HepG2 (cell line): ENCODE data around the gene RAB14. TPM values are rescaled to one million over a fixed set of nuclear protein-coding genes. Genes with fewer than 3 reads are reported as not detected.

ENCODE experiments used
- ATAC-seq: fragments of 200-7000 bp; cut with Tn5 transposase; 3 replicates; pipeline ENCODE4 v1.9.1; 2020; ENCODE audit warnings: mild to moderate bottlenecking, moderate library complexity
- BruUV-seq: library from RNA; stranded (reverse); fragments of 400-500 nt; replicated peaks from 2 replicates; lab custom pipeline; 2021; lab: Mats Ljungman, UMichigan
- CTCF ChIA-PET: fragments of 300-600 bp; formaldehyde crosslinking; extraction: SDS; loops from one replicate; lab custom pipeline; 2021; ENCODE audit warnings: low total read pairs, inconsistent platforms, low intra/inter-chr PET ratio; lab: Yijun Ruan, JAX
- POLR2A ChIA-PET: fragments of 350-600 bp; sonication (Branson Sonifier 250); formaldehyde crosslinking; loops from one replicate; lab custom pipeline; 2020; ENCODE audit warnings: antibody characterized with exemption, inconsistent platforms; lab: Yijun Ruan, JAX
- DNase-seq: peaks from one replicate; pipeline ENCODE4 v3.0.0-alpha.2; 2015; ENCODE audit warnings: low spot score
- FAIRE-seq: peaks from 3 replicates; lab custom pipeline; 2011; peaks lifted over from hg19 to GRCh38; lab: Jason Lieb, UNC
- H2AFZ ChIP-seq: one replicate; pipeline ENCODE4 v1.6.1; 2011; ENCODE audit warnings: low read length, inconsistent platforms
- H3K27ac ChIP-seq: fragments of 300-600 bp; 3 replicates; pipeline ENCODE4 v1.8.0; 2011; ENCODE audit warnings: mixed run types, mild to moderate bottlenecking, mixed read lengths, low read length, inconsistent platforms; ENCODE audit not compliant: insufficient read depth; ENCODE audit errors: extremely low read length
- H3K27me3 ChIP-seq, 2 experiments: fragments of 200-600 bp in 1 of 2; 2 replicates in 1 of 2; 3 replicates in 1 of 2; pipeline versions ENCODE4 v1.6.0 to v1.8.0; 2011; ENCODE audit warnings: low read length in 2 of 2, mild to moderate bottlenecking in 2 of 2, moderate library complexity in 2 of 2, inconsistent platforms in 1 of 2; ENCODE audit not compliant: insufficient read depth in 2 of 2, control insufficient read depth in 1 of 2
- H3K36me3 ChIP-seq, 2 experiments: fragments of 200-600 bp in 1 of 2; replicated peaks in 1 of 2; 2 replicates in 1 of 2; 3 replicates in 1 of 2; pipeline versions ENCODE4 v1.5.1 to v1.8.0; 2011; ENCODE audit warnings: low read length in 2 of 2, inconsistent platforms in 1 of 2; ENCODE audit not compliant: insufficient read depth in 2 of 2, control insufficient read depth in 1 of 2
- H3K4me1 ChIP-seq: 2 replicates; pipeline ENCODE4 v1.5.1; 2012; ENCODE audit warnings: low read length, inconsistent platforms; ENCODE audit not compliant: insufficient read depth
- H3K4me2 ChIP-seq: 2 replicates; pipeline ENCODE4 v1.6.0; 2011; ENCODE audit warnings: low read depth, low read length, inconsistent platforms
- H3K4me3 ChIP-seq, 3 experiments: fragments of 200-600 bp in 1 of 3; sonication (generic), shearing (Covaris generic) in 1 of 3; replicated peaks in 1 of 3; 2 replicates each; pipeline ENCODE4 v1.5.1; 2011 to 2016; ENCODE audit warnings: low read length in 3 of 3, inconsistent platforms in 2 of 3, low read depth in 2 of 3, mild to moderate bottlenecking in 2 of 3, control low read depth in 1 of 3, mixed read lengths in 1 of 3; ENCODE audit not compliant: insufficient read depth in 1 of 3
- H3K79me2 ChIP-seq: one replicate; pipeline ENCODE4 v1.6.1; 2011; ENCODE audit warnings: low read length, inconsistent platforms; ENCODE audit not compliant: insufficient read depth
- H3K9ac ChIP-seq: 2 replicates; pipeline ENCODE4 v1.6.0; 2011; ENCODE audit warnings: mild to moderate bottlenecking, low read depth, low read length, inconsistent platforms; ENCODE audit not compliant: insufficient read depth
- H3K9me3 ChIP-seq: 2 replicates; pipeline ENCODE4 v1.5.1; 2012; ENCODE audit warnings: mild to moderate bottlenecking, low read length
- H4K20me1 ChIP-seq: 2 replicates; pipeline ENCODE4 v1.6.0; 2011; ENCODE audit warnings: inconsistent platforms, mild to moderate bottlenecking, low read length, moderate library complexity; ENCODE audit not compliant: insufficient read depth
- GATAD1 ChIP-seq: IDR thresholded peaks from 2 replicates; pipeline ENCODE4 v1.6.1; 2016; ENCODE audit warnings: missing genetic modification reagents, missing compliant biosample characterization
- IRF9 ChIP-seq: sonication (generic); formaldehyde crosslinking; IDR thresholded peaks from 2 replicates; pipeline ENCODE4 v1.8.0; 2022; ENCODE audit warnings: missing genetic modification reagents, mild to moderate bottlenecking, borderline replicate concordance
- PAF1 ChIP-seq: IDR thresholded peaks from 2 replicates; pipeline ENCODE4 v1.6.1; 2016; ENCODE audit warnings: missing genetic modification reagents, missing compliant biosample characterization
- ZNF160 ChIP-seq: sonication (generic); formaldehyde crosslinking; IDR thresholded peaks from 2 replicates; pipeline ENCODE4 v1.8.0; 2022; ENCODE audit warnings: mild to moderate bottlenecking, inconsistent platforms, missing genetic modification reagents
- ZNF205 ChIP-seq: IDR thresholded peaks from 2 replicates; pipeline ENCODE4 v1.6.1; 2018; ENCODE audit warnings: missing biosample characterization, missing genetic modification reagents
- ZNF260 ChIP-seq: sonication (generic); formaldehyde crosslinking; IDR thresholded peaks from 2 replicates; pipeline ENCODE4 v1.4.0; 2020; ENCODE audit warnings: missing genetic modification reagents, low read depth, mild to moderate bottlenecking, borderline replicate concordance
- ZNF282 ChIP-seq: fragments of 450-650 bp; IDR thresholded peaks from 2 replicates; pipeline ENCODE4 v1.6.1; 2018; ENCODE audit not compliant: partially characterized antibody
- ZNF674 ChIP-seq: sonication (generic); formaldehyde crosslinking; IDR thresholded peaks from 2 replicates; pipeline ENCODE4 v1.5.0; 2020; ENCODE audit warnings: low read depth, mild to moderate bottlenecking, missing genetic modification reagents
- WGBS: methylation state at CpG from one replicate; pipeline ENCODE4 v1.1.6; 2017; ENCODE audit warnings: low lambda C conversion rate; 5-methylcytosine and 5-hydroxymethylcytosine counted together
- in situ Hi-C: cut with HindIII; loops from 2 replicates; pipeline ENCODE4 v1.10.0; 2017; ENCODE audit warnings: low pct_unique_long_range_greater_than_20kb; ENCODE audit not compliant: extremely low pct_ligation_motif_present
- intact Hi-C: fragments of 100-400 bp; cut with micrococcal nuclease; formaldehyde crosslinking; loops from one replicate; pipeline ENCODE4 v1.10.0; 2022; ENCODE audit not compliant: unreplicated experiment
- polyA plus RNA-seq, 8 experiments: library from polyadenylated mRNA; depleted of rRNA in 3 of 8; stranded (reverse) in 7 of 8; unstranded in 1 of 8; fragments of >200 nt; fragmentation: Illumina TruSeq in 4 of 8; extraction: Trizol in 4 of 8; gene quantifications; 2 replicates each; pipeline versions ENCODE4 v1.2.1 to v1.2.3, GENCODE V29; 2011 to 2016; ENCODE audit warnings: low read depth in 4 of 8, missing spikeins in 1 of 8, mixed read lengths in 1 of 8; ENCODE audit not compliant: insufficient read depth in 1 of 8
- total RNA-seq, 5 experiments: library from RNA; depleted of rRNA; stranded (reverse); fragments of >200 nt; fragmentation: Illumina TruSeq; extraction: Trizol; gene quantifications; 2 replicates each; pipeline ENCODE4 v1.2.3, GENCODE V29; 2016; ENCODE audit warnings: low read depth in 1 of 5
- TF ChIP-seq, protein P1 (sequence below): IDR thresholded peaks from 2 replicates; pipeline ENCODE4 v1.6.1; 2016; ENCODE audit warnings: missing compliant biosample characterization, missing genetic modification reagents, borderline replicate concordance

RAB14 gene
- total and polyA plus RNA-seq, 2 of the 13 experiments (the other 11 are each of a cell fraction or from before 2014, with no cell fraction given): 17.4 to 19.3 TPM

GRCh38 chr9:121216271-121216805 lies 14.7 kb upstream of the RAB14 start:
- H3K9me3 ChIP-seq: no peaks in the 10 kb centered on the region
- TF ChIP-seq ZNF160: no peak
- ChIA-PET CTCF (no interaction called here), POLR2A (no interaction called here)
- no peaks in the 10 kb centered on the region; a peak in 1 of 5 replicates for H3K27me3 ChIP-seq
- FAIRE-seq: no peak
- BruUV-seq: no TSS peak
- no peak overlapping the region for H3K4me2 ChIP-seq
- H3K9ac ChIP-seq: no peak overlapping the region
- in situ Hi-C loops: no loop called here
- intact Hi-C loops: no loop called here
- WGBS: 75% methylated on average over 3 of the region's 3 CpGs
- no peaks in the 10 kb centered on the region for H3K36me3 ChIP-seq
- peaks cover 8% of the 10 kb centered on the region for H3K4me1 ChIP-seq
- H4K20me1 ChIP-seq: no peaks in the 10 kb centered on the region
- H3K79me2 ChIP-seq: no peaks in the 10 kb centered on the region
- H3K4me3 ChIP-seq: no peak overlapping the region
- no peak overlapping the region for H3K27ac ChIP-seq
- DNase-seq: no peak
- no peak for ATAC-seq
- no peak overlapping the region for H2AFZ ChIP-seq

GRCh38 chr9:121214005-121214404 lies 12.3 kb upstream of the RAB14 start:
- Histone ChIP-seq H3K36me3 (no peaks in the 10 kb centered on the region), H3K9me3 (no peaks in the 10 kb centered on the region), H3K4me1 (peaks cover 8% of the 10 kb centered on the region), H3K79me2 (no peaks in the 10 kb centered on the region), H2AFZ (no peak overlapping the region), H3K27me3 (no peaks in the 10 kb centered on the region), H4K20me1 (no peaks in the 10 kb centered on the region), H3K4me2 (no peak overlapping the region), H3K27ac (no peak overlapping the region), H3K9ac (no peak overlapping the region), H3K4me3 (no peak overlapping the region)
- in situ Hi-C loops: loop anchor here (5.0 kb wide), 1 partner anchor 103 kb away; no protein-coding TSS in a partner anchor
- TF ChIP-seq ZNF205 (CRISPR knock-in tag): no peak
- no peak for TF ChIP-seq ZNF260 (CRISPR knock-in tag)
- TF ChIP-seq GATAD1 (CRISPR knock-in tag): no peak
- TF ChIP-seq ZNF282: no peak
- no peak for TF ChIP-seq ZNF674 (CRISPR knock-in tag)
- TF ChIP-seq, protein P1, sequence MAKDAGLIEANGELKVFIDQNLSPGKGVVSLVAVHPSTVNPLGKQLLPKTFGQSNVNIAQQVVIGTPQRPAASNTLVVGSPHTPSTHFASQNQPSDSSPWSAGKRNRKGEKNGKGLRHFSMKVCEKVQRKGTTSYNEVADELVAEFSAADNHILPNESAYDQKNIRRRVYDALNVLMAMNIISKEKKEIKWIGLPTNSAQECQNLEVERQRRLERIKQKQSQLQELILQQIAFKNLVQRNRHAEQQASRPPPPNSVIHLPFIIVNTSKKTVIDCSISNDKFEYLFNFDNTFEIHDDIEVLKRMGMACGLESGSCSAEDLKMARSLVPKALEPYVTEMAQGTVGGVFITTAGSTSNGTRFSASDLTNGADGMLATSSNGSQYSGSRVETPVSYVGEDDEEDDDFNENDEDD (CRISPR knock-in tag): no peak
- TF ChIP-seq PAF1 (CRISPR knock-in tag): no peak
- no peak for TF ChIP-seq IRF9 (CRISPR knock-in tag)
- 2% methylated on average over 2 of the region's 2 CpGs for WGBS
- ATAC-seq (no peak), FAIRE-seq (no peak), DNase-seq (no peak)
- ChIA-PET CTCF (interaction anchor here (0.6 to 1.9 kb wide), 3 partner anchors 106 to 186 kb away, joined by 3 to 21 read pairs (median 4); no protein-coding TSS in a partner anchor), POLR2A (interaction anchor here (1.2 to 3.8 kb wide), 2 partner anchors 12 to 73 kb away, joined by 5 to 18 read pairs; partner anchors contain the start of gene RAB14)
- BruUV-seq: no TSS peak
- intact Hi-C loops: loop anchor here (5.0 kb wide), 1 partner anchor 68 kb away; no protein-coding TSS in a partner anchor
